ENCODE measurements around the gene PLCH2.
"Not testable (repeated sequence)": the region's sequence is repeated elsewhere in the genome, so short reads cannot be mapped to it uniquely, and the experiment has no call there.

- TF ChIP-seq EZH2 (IDR thresholded peaks at IDR 0.05; ENCODE audit: borderline replicate concordance, low read length); CTCF (IDR thresholded peaks at IDR 0.05; ENCODE audit: low read length): not testable (repeated sequence)
Observed at GRCh38 chr1:2549367-2550029, 73.4 kb downstream of the PLCH2 start.
